GM23338 (cell line): ENCODE data around the gene WWP2. TPM values are rescaled to one million over a fixed set of nuclear protein-coding genes. Genes with fewer than 3 reads are reported as not detected.

Experiments used
- ATAC-seq: fragments of 200-7000 bp; cut with Tn5 transposase; 3 replicates; pipeline ENCODE4 v1.9.1; 2020
- DNase-seq: peaks from one replicate; pipeline ENCODE4 v3.0.0-alpha.2; 2015; ENCODE audit warnings: low spot score
- H2AFZ ChIP-seq: fragments of 200-600 bp; sonication (generic); 2 replicates; pipeline ENCODE4 v1.8.0; 2016; ENCODE audit warnings: antibody characterized with exemption, mild to moderate bottlenecking, moderate library complexity
- H3F3A ChIP-seq: fragments of 200-600 bp; sonication (generic); replicated peaks from 2 replicates; pipeline ENCODE4 v1.8.0; 2017; ENCODE audit warnings: antibody characterized with exemption, mixed run types, low read depth
- H3K27ac ChIP-seq: fragments of 200-600 bp; sonication (generic); 2 replicates; pipeline ENCODE4 v1.6.1; 2016; ENCODE audit warnings: low read depth
- H3K27me3 ChIP-seq: fragments of 200-600 bp; sonication (generic); 2 replicates; pipeline ENCODE4 v1.8.0; 2016; ENCODE audit warnings: mild to moderate bottlenecking, mixed run types, moderate library complexity; ENCODE audit not compliant: insufficient read depth
- H3K36me3 ChIP-seq: fragments of 200-600 bp; sonication (generic); 2 replicates; pipeline ENCODE4 v1.8.0; 2016; ENCODE audit warnings: mild to moderate bottlenecking; ENCODE audit not compliant: insufficient read depth
- H3K4me1 ChIP-seq: fragments of 200-600 bp; sonication (generic); 2 replicates; pipeline ENCODE4 v1.8.0; 2016; ENCODE audit warnings: mild to moderate bottlenecking, moderate library complexity; ENCODE audit not compliant: insufficient read depth
- H3K4me2 ChIP-seq: fragments of 200-600 bp; sonication (generic); 2 replicates; pipeline ENCODE4 v1.7.1; 2017; ENCODE audit warnings: mixed run types
- H3K4me3 ChIP-seq: fragments of 200-600 bp; sonication (generic); 2 replicates; pipeline ENCODE4 v1.6.1; 2016; ENCODE audit warnings: mixed run types
- H3K79me2 ChIP-seq: fragments of 200-600 bp; sonication (generic); replicated peaks from 2 replicates; pipeline ENCODE4 v1.8.0; 2017; ENCODE audit warnings: mild to moderate bottlenecking; ENCODE audit not compliant: insufficient read depth
- H3K9me2 ChIP-seq: fragments of 200-600 bp; sonication (generic); 2 replicates; pipeline ENCODE4 v1.8.0; 2017; ENCODE audit not compliant: insufficient read depth
- H4K20me1 ChIP-seq: fragments of 200-600 bp; sonication (generic); replicated peaks from 2 replicates; pipeline ENCODE4 v1.8.0; 2017; ENCODE audit warnings: mild to moderate bottlenecking; ENCODE audit not compliant: insufficient read depth
- H3K27ac Mint-ChIP-seq: 2 replicates; pipeline ENCODE4 v1.8.0; 2020; ENCODE audit warnings: inconsistent platforms, mild to moderate bottlenecking, moderate library complexity, mixed read lengths
- H3K27me3 Mint-ChIP-seq: 3 replicates; pipeline ENCODE4 v1.8.0; 2022; ENCODE audit warnings: low read depth, mild to moderate bottlenecking, moderate library complexity, mixed read lengths, inconsistent platforms; ENCODE audit not compliant: insufficient read depth, poor library complexity
- H3K36me3 Mint-ChIP-seq: 3 replicates; pipeline ENCODE4 v1.8.0; 2021; ENCODE audit warnings: low read depth, mild to moderate bottlenecking, inconsistent platforms, moderate library complexity, mixed read lengths
- H3K4me1 Mint-ChIP-seq: 3 replicates; pipeline ENCODE4 v1.8.0; 2020; ENCODE audit warnings: mild to moderate bottlenecking, inconsistent platforms, mixed read lengths
- H3K4me3 Mint-ChIP-seq: 3 replicates; pipeline ENCODE4 v1.8.0; 2021; ENCODE audit warnings: moderate library complexity, mild to moderate bottlenecking, inconsistent platforms, mixed read lengths
- H3K9me3 Mint-ChIP-seq: 3 replicates; pipeline ENCODE4 v1.8.0; 2020; ENCODE audit warnings: moderate library complexity, mild to moderate bottlenecking, inconsistent platforms, mixed read lengths
- CREB1 ChIP-seq: fragments of 250-450 bp; sonication (Bioruptor Pico); IDR thresholded peaks from 2 replicates; pipeline ENCODE4 v1.5.0; 2020; ENCODE audit warnings: low read depth, mild to moderate bottlenecking, moderate library complexity
- EZH2 ChIP-seq: fragments of 200-600 bp; sonication (generic); IDR thresholded peaks from one replicate; pipeline ENCODE4 v1.8.0; 2017; ENCODE audit warnings: antibody characterized with exemption, mild to moderate bottlenecking, low read depth; ENCODE audit not compliant: unreplicated experiment
- REST ChIP-seq: IDR thresholded peaks from one replicate; pipeline ENCODE4 v1.6.1; 2018; ENCODE audit warnings: antibody characterized with exemption; ENCODE audit not compliant: unreplicated experiment
- STAT1 ChIP-seq: IDR thresholded peaks from one replicate; pipeline ENCODE4 v1.6.1; 2016; ENCODE audit warnings: antibody characterized with exemption; ENCODE audit not compliant: unreplicated experiment
- ZNF114 ChIP-seq: fragments of 250-450 bp; sonication (Bioruptor Pico); IDR thresholded peaks from 2 replicates; pipeline ENCODE4 v1.5.0; 2020; ENCODE audit warnings: mild to moderate bottlenecking, moderate library complexity
- ZNF462 ChIP-seq: fragments of 250-450 bp; sonication (Bioruptor Pico); IDR thresholded peaks from 2 replicates; pipeline ENCODE4 v1.5.0; 2020; ENCODE audit warnings: mild to moderate bottlenecking, moderate library complexity
- polyA plus RNA-seq: library from polyadenylated mRNA; unstranded; fragments of >200 nt; fragmentation: Nextera tagmentation; extraction: Ambion mirVana; gene quantifications from 2 replicates; pipeline ENCODE4 v1.2.1, GENCODE V29; 2016
- total RNA-seq: library from RNA; depleted of rRNA; stranded (reverse); fragments of >200 nt; shearing (Covaris generic); gene quantifications from 2 replicates; pipeline ENCODE4 v1.2.3, GENCODE V29; 2014

Gene WWP2
- total and polyA plus RNA-seq, 2 experiments from 2014 or later, result 12.3 to 35.5 TPM

DNA sequence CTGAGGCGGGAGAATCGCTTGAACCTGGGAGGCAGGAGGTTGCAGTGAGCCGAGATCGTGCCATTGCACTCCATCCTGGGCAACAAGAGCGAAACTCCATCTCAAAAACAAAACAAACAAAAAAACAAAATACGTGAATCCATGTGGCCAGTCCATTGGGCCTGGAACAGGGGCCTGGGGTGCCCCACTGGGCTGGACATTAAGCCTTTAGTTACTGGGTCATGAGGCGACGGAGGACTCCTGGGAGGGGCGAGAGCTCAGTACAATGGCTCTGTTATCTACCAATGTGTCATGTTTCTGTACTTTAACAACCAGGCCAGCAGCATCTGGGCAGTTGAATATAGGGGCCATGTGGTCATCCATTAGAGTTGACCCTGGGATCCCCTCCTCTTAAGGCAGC lies 170.1 kb downstream of the WWP2 start (continued):
- no peak for TF ChIP-seq ZNF462 (CRISPR knock-in tag)
- no peak for TF ChIP-seq CREB1 (CRISPR knock-in tag)

GRCh38 chr16:69932691-69933392 lies 170.7 kb downstream of the WWP2 start:
- Histone ChIP-seq H3K27me3 (no peaks in the 10 kb centered on the region), H4K20me1 (no peaks in the 10 kb centered on the region), H3K4me3 (no peak overlapping the region), H3K27ac (no peak overlapping the region), H3K4me2 (no peak overlapping the region), H2AFZ (no peak overlapping the region), H3F3A (no peaks in the 10 kb centered on the region), H3K36me3 (0 out of 2 replicates have a peak, but pooled peaks cover under 1% of the 10 kb centered on the region), H3K79me2 (no peaks in the 10 kb centered on the region), H3K9me2 (no peaks in the 10 kb centered on the region), H3K4me1 (no peaks in the 10 kb centered on the region)
- peaks cover 20% of the 10 kb centered on the region for H3K36me3 Mint-ChIP-seq
- TF ChIP-seq ZNF114 (CRISPR knock-in tag) (no peak), REST (no peak), STAT1 (no peak), CREB1 (CRISPR knock-in tag) (no peak), EZH2 (no peak)
- DNase-seq (no peak), ATAC-seq (no peak)
- no peak overlapping the region for H3K27ac Mint-ChIP-seq
- peaks cover 3% of the 10 kb centered on the region for H3K27me3 Mint-ChIP-seq
- peaks cover 5% of the 10 kb centered on the region; the same call in 1 of the 3 replicates for H3K4me1 Mint-ChIP-seq
- H3K9me3 Mint-ChIP-seq, result no peaks in the 10 kb centered on the region; the same call in 2 of the 3 replicates
- no peak overlapping the region for H3K4me3 Mint-ChIP-seq
